ENCODE results near the gene AGPAT4.

DNA sequence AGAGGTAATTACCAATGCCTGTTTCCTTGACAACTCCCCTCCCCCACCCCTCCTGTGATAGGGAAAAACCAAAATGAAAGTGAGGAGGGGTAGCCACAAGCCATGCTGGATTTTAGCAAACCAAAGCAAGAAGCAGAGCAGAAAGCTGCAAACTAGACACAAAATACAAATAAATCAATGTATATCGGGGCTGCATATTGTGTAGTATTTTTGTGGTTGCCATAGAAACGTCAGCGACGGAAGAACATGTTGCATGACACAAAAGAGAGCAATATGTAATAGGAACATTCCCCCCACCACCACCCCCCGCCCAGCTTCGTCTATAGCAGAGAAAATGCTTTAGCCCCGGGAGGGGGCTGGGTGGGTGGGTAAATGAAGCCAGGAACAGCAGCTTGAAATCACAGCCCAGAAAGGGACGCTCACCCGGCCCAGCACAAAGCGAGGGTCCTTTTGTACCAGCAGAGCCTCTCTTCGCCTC lies 548 bp downstream of the AGPAT4 start:
- TF ChIP-seq, protein P1, sequence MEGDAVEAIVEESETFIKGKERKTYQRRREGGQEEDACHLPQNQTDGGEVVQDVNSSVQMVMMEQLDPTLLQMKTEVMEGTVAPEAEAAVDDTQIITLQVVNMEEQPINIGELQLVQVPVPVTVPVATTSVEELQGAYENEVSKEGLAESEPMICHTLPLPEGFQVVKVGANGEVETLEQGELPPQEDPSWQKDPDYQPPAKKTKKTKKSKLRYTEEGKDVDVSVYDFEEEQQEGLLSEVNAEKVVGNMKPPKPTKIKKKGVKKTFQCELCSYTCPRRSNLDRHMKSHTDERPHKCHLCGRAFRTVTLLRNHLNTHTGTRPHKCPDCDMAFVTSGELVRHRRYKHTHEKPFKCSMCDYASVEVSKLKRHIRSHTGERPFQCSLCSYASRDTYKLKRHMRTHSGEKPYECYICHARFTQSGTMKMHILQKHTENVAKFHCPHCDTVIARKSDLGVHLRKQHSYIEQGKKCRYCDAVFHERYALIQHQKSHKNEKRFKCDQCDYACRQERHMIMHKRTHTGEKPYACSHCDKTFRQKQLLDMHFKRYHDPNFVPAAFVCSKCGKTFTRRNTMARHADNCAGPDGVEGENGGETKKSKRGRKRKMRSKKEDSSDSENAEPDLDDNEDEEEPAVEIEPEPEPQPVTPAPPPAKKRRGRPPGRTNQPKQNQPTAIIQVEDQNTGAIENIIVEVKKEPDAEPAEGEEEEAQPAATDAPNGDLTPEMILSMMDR (conservative IDR thresholded peaks at IDR 0.05) = no peak
- TF ChIP-seq EZH2 (IDR thresholded peaks at IDR 0.05; ENCODE audit: low read depth) = no peak
